ENCODE measurements around the gene SPATA46.

Gene SPATA46

DNA sequence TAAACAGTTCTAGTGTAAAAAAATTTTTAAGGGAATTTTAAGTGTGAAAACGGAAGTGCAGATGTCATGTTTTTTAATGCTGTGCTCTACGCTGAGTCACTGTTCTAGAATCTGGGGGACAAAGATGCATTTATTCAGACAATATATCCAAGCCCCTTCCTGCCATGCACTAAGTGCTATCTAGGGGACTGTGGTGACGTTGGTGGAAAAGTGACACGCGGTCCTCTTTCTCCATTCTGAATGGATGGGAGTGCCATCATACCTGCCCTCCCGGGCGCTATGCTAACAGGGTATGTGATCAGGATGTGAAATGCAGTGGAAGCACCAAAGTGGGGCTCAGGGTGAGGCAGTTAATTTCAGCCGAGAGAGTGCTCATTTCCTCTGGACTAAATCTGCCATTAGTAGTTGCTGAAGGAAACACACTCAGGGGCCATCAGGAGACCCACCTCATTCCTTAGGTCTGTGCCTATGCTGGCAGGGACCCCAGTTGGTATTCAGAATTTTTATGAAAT is 11.5 kb upstream of the SPATA46 start (continued):
- TF ChIP-seq, protein P1, sequence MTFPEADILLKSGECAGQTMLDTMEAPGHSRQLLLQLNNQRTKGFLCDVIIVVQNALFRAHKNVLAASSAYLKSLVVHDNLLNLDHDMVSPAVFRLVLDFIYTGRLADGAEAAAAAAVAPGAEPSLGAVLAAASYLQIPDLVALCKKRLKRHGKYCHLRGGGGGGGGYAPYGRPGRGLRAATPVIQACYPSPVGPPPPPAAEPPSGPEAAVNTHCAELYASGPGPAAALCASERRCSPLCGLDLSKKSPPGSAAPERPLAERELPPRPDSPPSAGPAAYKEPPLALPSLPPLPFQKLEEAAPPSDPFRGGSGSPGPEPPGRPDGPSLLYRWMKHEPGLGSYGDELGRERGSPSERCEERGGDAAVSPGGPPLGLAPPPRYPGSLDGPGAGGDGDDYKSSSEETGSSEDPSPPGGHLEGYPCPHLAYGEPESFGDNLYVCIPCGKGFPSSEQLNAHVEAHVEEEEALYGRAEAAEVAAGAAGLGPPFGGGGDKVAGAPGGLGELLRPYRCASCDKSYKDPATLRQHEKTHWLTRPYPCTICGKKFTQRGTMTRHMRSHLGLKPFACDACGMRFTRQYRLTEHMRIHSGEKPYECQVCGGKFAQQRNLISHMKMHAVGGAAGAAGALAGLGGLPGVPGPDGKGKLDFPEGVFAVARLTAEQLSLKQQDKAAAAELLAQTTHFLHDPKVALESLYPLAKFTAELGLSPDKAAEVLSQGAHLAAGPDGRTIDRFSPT (tag by site-specific recombination; IDR thresholded peaks at IDR 0.05), result no peak
- TF ChIP-seq ZNF157 (tag by site-specific recombination; IDR thresholded peaks at IDR 0.05) (no peak), ZNF239 (tag by site-specific recombination; IDR thresholded peaks at IDR 0.05) (no peak), ZNF202 (tag by site-specific recombination; IDR thresholded peaks at IDR 0.05; ENCODE audit: borderline replicate concordance) (no peak)

DNA sequence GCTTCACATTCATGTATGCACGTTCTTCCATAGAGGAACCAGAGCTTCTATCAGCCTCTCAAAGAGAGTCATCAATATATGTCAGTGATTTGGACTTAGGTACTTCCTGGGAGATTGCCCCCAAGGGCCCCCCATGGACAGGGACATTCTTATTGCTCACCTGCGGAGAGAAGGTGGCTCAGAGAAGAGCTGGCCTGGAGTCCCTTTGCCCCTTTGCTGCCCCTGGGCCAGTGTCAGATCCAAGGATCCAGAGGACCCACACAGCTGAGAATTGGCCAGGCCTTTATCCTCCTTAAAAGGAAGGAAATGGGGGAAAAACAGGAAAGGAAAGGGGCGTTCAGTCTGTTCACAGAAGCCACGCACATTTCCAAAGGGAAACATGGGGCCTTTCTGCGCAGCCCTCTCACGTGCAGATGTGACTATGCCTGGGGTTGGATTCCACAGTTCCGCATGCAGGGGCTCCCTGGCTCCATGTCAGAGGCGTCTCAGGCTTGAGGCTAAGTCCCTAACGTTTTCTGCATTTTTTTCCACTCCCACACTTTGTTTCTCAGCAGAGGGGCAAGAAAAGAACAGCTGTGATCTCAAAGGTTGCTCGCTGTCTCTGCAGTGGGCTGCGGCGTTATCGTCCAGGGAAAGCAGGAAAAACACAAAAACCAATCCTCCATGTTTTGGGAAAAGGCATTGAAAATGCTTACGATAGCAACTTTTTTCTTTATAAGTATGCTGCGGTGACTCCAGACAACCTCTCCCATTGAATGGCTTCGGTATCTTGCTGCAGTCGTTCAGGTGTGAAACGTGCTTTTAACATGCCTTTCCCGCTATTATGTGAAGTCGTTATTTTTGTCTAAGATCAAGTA is 10.8 kb upstream of the SPATA46 start:
- no peaks in the 10 kb centered on the region for H3K9me3 ChIP-seq (ENCODE audit: control insufficient read depth, insufficient read depth, low read depth, low read length)
- no peak overlapping the region for H3K27ac ChIP-seq (ENCODE audit: extremely low read depth, low read depth, low read length)
- no peaks in the 10 kb centered on the region for H3K4me1 ChIP-seq (ENCODE audit: control insufficient read depth, insufficient read depth, low read length)
- ChIA-PET POLR2A (no interaction called here), CTCF (no interaction called here)
- H3K4me3 ChIP-seq (ENCODE audit: low read depth, low read length), result no peak overlapping the region
- H3K36me3 ChIP-seq (ENCODE audit: control insufficient read depth in 2 of 2, insufficient read depth in 1 of 2, low read length in 2 of 2), result peaks cover 0 to 12% of the 10 kb centered on the region in 2 experiments; a peak in 1 of 3 replicates
- TF ChIP-seq GLI2 (tag by site-specific recombination; IDR thresholded peaks at IDR 0.05; ENCODE audit: borderline replicate concordance, low read depth), result no peak
- no peak for TF ChIP-seq ZNF514 (tag by site-specific recombination; IDR thresholded peaks at IDR 0.05)
- TF ChIP-seq ZSCAN30 (tag by site-specific recombination; IDR thresholded peaks at IDR 0.05), result no peak
- TF ChIP-seq, protein P2, sequence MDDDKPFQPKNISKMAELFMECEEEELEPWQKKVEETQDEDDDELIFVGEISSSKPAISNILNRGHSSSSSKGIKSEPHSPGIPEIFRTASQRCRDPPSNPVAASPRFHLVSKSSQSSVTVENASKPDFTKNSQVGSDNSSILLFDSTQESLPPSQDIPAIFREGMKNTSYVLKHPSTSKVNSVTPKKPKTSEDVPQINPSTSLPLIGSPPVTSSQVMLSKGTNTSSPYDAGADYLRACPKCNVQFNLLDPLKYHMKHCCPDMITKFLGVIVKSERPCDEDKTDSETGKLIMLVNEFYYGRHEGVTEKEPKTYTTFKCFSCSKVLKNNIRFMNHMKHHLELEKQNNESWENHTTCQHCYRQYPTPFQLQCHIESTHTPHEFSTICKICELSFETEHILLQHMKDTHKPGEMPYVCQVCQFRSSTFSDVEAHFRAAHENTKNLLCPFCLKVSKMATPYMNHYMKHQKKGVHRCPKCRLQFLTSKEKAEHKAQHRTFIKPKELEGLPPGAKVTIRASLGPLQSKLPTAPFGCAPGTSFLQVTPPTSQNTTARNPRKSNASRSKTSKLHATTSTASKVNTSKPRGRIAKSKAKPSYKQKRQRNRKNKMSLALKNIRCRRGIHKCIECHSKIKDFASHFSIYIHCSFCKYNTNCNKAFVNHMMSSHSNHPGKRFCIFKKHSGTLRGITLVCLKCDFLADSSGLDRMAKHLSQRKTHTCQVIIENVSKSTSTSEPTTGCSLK (tag by site-specific recombination; IDR thresholded peaks at IDR 0.05), result no peak
- TF ChIP-seq, protein P3, sequence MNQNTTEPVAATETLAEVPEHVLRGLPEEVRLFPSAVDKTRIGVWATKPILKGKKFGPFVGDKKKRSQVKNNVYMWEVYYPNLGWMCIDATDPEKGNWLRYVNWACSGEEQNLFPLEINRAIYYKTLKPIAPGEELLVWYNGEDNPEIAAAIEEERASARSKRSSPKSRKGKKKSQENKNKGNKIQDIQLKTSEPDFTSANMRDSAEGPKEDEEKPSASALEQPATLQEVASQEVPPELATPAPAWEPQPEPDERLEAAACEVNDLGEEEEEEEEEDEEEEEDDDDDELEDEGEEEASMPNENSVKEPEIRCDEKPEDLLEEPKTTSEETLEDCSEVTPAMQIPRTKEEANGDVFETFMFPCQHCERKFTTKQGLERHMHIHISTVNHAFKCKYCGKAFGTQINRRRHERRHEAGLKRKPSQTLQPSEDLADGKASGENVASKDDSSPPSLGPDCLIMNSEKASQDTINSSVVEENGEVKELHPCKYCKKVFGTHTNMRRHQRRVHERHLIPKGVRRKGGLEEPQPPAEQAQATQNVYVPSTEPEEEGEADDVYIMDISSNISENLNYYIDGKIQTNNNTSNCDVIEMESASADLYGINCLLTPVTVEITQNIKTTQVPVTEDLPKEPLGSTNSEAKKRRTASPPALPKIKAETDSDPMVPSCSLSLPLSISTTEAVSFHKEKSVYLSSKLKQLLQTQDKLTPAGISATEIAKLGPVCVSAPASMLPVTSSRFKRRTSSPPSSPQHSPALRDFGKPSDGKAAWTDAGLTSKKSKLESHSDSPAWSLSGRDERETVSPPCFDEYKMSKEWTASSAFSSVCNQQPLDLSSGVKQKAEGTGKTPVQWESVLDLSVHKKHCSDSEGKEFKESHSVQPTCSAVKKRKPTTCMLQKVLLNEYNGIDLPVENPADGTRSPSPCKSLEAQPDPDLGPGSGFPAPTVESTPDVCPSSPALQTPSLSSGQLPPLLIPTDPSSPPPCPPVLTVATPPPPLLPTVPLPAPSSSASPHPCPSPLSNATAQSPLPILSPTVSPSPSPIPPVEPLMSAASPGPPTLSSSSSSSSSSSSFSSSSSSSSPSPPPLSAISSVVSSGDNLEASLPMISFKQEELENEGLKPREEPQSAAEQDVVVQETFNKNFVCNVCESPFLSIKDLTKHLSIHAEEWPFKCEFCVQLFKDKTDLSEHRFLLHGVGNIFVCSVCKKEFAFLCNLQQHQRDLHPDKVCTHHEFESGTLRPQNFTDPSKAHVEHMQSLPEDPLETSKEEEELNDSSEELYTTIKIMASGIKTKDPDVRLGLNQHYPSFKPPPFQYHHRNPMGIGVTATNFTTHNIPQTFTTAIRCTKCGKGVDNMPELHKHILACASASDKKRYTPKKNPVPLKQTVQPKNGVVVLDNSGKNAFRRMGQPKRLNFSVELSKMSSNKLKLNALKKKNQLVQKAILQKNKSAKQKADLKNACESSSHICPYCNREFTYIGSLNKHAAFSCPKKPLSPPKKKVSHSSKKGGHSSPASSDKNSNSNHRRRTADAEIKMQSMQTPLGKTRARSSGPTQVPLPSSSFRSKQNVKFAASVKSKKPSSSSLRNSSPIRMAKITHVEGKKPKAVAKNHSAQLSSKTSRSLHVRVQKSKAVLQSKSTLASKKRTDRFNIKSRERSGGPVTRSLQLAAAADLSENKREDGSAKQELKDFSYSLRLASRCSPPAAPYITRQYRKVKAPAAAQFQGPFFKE (tag by site-specific recombination; IDR thresholded peaks at IDR 0.05; ENCODE audit: borderline replicate concordance), result no peak
- no peak for TF ChIP-seq BCL11A (tag by site-specific recombination; IDR thresholded peaks at IDR 0.05; ENCODE audit: low read depth)
- no peak for TF ChIP-seq ZNF324 (tag by site-specific recombination; IDR thresholded peaks at IDR 0.05)
- TF ChIP-seq TRIM28 (IDR thresholded peaks at IDR 0.05; ENCODE audit: borderline replicate concordance, low read length), result no peak
- TF ChIP-seq ZNF529 (tag by site-specific recombination; IDR thresholded peaks at IDR 0.05; ENCODE audit: insufficient replicate concordance), result no peak
- no peak for TF ChIP-seq REPIN1 (tag by site-specific recombination; IDR thresholded peaks at IDR 0.05; ENCODE audit: low read depth)
- no peak for TF ChIP-seq ZNF211 (tag by site-specific recombination; IDR thresholded peaks at IDR 0.05; ENCODE audit: low read depth)
- no peak for TF ChIP-seq ZNF596 (tag by site-specific recombination; IDR thresholded peaks at IDR 0.05)
- no peak for TF ChIP-seq ZBTB8A (tag by site-specific recombination; IDR thresholded peaks at IDR 0.05)
- TF ChIP-seq ZNF202 (tag by site-specific recombination; IDR thresholded peaks at IDR 0.05; ENCODE audit: borderline replicate concordance), result no peak
- TF ChIP-seq ZNF121 (tag by site-specific recombination; IDR thresholded peaks at IDR 0.05), result no peak

All from HEK293 (cell line).